Adrenal gland (tissue), 12 donors: Measurements from ENCODE around the gene CORO1C. TPM values are rescaled to one million over a fixed set of nuclear protein-coding genes. Genes with fewer than 3 reads are reported as not detected.

ENCODE experiments used
- DNase-seq, 7 donors: peaks; one replicate each; pipeline ENCODE4 v3.0.0-alpha.2; 2019 to 2020
- H3K27ac ChIP-seq, 5 donors: fragments of 200-600 bp; sonication (generic) in 4 of 5; 1 replicate in 3 of 5; 2 replicates in 2 of 5; pipeline versions ENCODE4 v1.5.1 to v1.8.0; 2016 to 2020; ENCODE audit warnings: mild to moderate bottlenecking in 1 of 5
- H3K27me3 ChIP-seq: fragments of 200-600 bp; 2 replicates; pipeline ENCODE4 v1.8.0; 2021
- H3K36me3 ChIP-seq, 2 donors: fragments of 200-600 bp; replicated peaks in 1 of 2; 1 replicate in 1 of 2; 2 replicates in 1 of 2; pipeline versions ENCODE4 v1.5.1 to v1.8.0; 2018 to 2022
- H3K4me1 ChIP-seq, 2 donors: fragments of 200-600 bp; replicated peaks in 1 of 2; 1 replicate in 1 of 2; 2 replicates in 1 of 2; pipeline versions ENCODE4 v1.5.1 to v1.8.0; 2018 to 2021
- H3K4me3 ChIP-seq, 4 donors: fragments of 200-600 bp; sonication (generic) in 3 of 4; one replicate each; pipeline ENCODE4 v1.5.1; 2016 to 2018
- H3K9me3 ChIP-seq, 3 donors: fragments of 200-600 bp; sonication (generic) in 1 of 3; replicated peaks in 1 of 3; 1 replicate in 2 of 3; 2 replicates in 1 of 3; pipeline versions ENCODE4 v1.5.1 to v1.8.0; 2016 to 2021
- POLR2A ChIP-seq, 2 donors: fragments of 450-650 bp; IDR thresholded peaks; one replicate each; pipeline ENCODE4 v1.6.1; 2017; ENCODE audit warnings: antibody characterized with exemption in 2 of 2, mild to moderate bottlenecking in 2 of 2, moderate library complexity in 1 of 2
- WGBS, 4 donors: extraction: QIAGEN DNeasy Blood & Tissue Kit in 2 of 4; methylation state at CpG; one replicate each; pipeline versions ENCODE4 v1.1.5 to v1.1.7; 2013 to 2017; 5-methylcytosine and 5-hydroxymethylcytosine counted together
- intact Hi-C, 2 donors: fragments of 100-400 bp; cut with DNase I; formaldehyde crosslinking; loops; one replicate each; pipeline versions ENCODE4 v1.14.1 to v1.15.0; 2022 to 2023
- polyA plus RNA-seq, 3 donors: library from polyadenylated mRNA; stranded (reverse); fragments of 200-250 nt in 2 of 3; fragments of 350-450 nt in 1 of 3; fragmentation: Illumina TruSeq in 1 of 3; extraction: RNeasy Lipid Tissue Mini Kit (QIAGEN cat#74804) in 1 of 3; gene quantifications; one replicate each; pipeline ENCODE4 v1.2.3, GENCODE V29; 2013 to 2014
- total RNA-seq, 9 donors: library from RNA; depleted of rRNA in 4 of 9; stranded (reverse); fragments of >200 nt in 4 of 9; fragments of 120-200 nt in 1 of 9; fragmentation: NEBNext Ultra II Directional in 1 of 9; extraction: Animal tissue kit (Norgen Biotek cat#: 25700) in 1 of 9; gene quantifications; one replicate each; pipeline versions ENCODE4 v1.1.0 to v1.2.4, GENCODE V29; 2013 to 2023
- TF ChIP-seq, protein P1 (sequence below), 6 experiments: fragments of 450-650 bp in 4 of 6; fragments of 200-600 bp in 2 of 6; sonication (generic) in 1 of 6; IDR thresholded peaks; 1 replicate in 5 of 6; 2 replicates in 1 of 6; pipeline versions ENCODE4 v1.5.1 to v1.8.0; 2016 to 2021; ENCODE audit warnings: antibody characterized with exemption in 6 of 6, mild to moderate bottlenecking in 2 of 6, moderate library complexity in 1 of 6
- donor health status: healthy with polysubstance abuse.
- donor health status: Bipolar disorder and iron deficiency.
- donor health status: DM: yes; HTN: yes; CAD: no.
- donor health status: DM: no; HTN: no; CAD: no.
- donor health status: DM: no; HTN: no; CAD: no.
- donor health status: DM: yes; HTN: yes; CAD: no.

CORO1C gene
- total and polyA plus RNA-seq, 12 donors, result 17.4 to 124 (median 71.4) TPM

DNA sequence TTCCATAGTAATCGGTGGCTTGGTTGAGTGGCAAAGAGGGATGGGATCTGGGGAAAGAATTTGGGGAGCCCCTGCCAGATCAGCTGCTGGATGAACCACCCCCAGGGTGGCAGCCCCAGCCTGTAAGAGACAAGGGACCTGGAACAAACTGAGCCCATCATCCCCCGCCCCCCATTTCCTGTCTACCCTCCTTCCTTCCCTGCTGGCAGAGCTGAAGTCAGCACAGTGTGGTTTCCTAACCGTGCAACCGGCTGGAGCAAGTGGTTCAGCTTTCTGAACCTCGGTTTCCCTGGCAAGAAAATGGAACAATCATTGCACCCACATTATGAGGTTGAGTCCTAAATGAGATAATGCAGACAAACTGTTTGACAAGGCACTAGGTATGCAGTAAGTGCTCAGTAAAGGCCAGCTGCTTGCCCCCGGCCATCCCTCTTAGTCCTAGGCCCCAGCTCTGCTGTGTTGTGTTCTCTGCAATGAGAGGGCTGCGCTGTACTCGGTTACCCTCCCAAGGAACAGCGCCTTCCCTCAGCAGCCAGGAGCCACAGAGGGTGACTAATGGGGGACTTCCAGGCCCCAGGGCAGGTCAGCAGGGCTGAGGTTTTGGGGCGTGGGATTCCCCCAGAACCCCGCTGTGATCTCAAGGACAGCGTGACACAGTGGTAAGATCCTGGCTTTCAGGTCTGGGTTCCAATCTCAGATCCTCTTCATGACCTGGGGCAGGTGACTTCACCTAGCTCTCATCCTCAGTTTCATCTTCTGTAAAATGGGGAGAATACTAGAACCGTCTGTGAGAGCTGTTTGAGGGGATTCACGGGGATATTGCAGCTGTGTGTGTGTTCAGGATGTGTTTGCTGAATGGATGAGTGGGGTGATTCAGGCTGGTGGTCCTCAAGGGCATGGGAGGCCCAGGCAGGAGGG lies 114.1 kb downstream of the CORO1C start:
- Histone ChIP-seq H3K4me3 (no peak overlapping the region), H3K27me3 (no peaks in the 10 kb centered on the region), H3K9me3 (no peaks in the 10 kb centered on the region), H3K36me3 (no peaks in the 10 kb centered on the region), H3K27ac (peak overlapping the region in 2 of 5 donors; percentile 14 to 70), H3K4me1 (peaks cover 5 to 32% of the 10 kb centered on the region in 2 donors)
- 62 to 71% (median 68%) methylated on average over 7 to 14 of the region's 14 CpGs for WGBS, 4 donors
- DNase-seq, result peak in 3 of 7 donors; percentile 43 to 69 (median 48)
- intact Hi-C loops, result loop anchor here (5.0 to 10.0 kb wide), 2 partner anchors 50 to 102 kb away; partner anchors contain the start of gene FICD (in 1 of the 2)
- TF ChIP-seq, protein P1, sequence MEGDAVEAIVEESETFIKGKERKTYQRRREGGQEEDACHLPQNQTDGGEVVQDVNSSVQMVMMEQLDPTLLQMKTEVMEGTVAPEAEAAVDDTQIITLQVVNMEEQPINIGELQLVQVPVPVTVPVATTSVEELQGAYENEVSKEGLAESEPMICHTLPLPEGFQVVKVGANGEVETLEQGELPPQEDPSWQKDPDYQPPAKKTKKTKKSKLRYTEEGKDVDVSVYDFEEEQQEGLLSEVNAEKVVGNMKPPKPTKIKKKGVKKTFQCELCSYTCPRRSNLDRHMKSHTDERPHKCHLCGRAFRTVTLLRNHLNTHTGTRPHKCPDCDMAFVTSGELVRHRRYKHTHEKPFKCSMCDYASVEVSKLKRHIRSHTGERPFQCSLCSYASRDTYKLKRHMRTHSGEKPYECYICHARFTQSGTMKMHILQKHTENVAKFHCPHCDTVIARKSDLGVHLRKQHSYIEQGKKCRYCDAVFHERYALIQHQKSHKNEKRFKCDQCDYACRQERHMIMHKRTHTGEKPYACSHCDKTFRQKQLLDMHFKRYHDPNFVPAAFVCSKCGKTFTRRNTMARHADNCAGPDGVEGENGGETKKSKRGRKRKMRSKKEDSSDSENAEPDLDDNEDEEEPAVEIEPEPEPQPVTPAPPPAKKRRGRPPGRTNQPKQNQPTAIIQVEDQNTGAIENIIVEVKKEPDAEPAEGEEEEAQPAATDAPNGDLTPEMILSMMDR (IDR thresholded peaks at IDR 0.05), result no peak
- no peak for TF ChIP-seq POLR2A (IDR thresholded peaks at IDR 0.05)

DNA sequence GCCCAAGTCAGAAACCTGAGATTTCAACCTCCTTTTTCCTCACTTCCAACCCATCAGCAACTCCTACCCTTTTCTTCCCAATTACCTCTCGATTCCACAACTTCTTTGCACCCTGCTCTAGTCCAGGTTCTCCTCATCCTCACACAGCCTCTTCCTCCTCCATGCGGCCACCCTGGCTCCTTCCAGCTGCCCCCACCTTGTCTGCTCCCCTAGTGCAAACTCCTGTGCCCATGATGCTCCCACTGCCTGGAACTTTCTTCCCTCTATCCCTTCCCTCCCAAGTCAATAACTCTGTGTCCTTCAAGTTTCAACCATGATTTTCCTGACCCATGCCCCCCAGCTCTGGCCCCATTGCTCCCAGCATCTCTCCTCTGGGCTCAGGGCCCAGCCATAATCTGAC lies 115.0 kb downstream of the CORO1C start:
- H3K27me3 ChIP-seq, result no peaks in the 10 kb centered on the region
- no peak for DNase-seq
- no peaks in the 10 kb centered on the region for H3K36me3 ChIP-seq
- H3K4me1 ChIP-seq, result peaks cover 5 to 38% of the 10 kb centered on the region in 2 donors
- WGBS, 4 donors, result 91 to 97% (median 93%) methylated on average over 2 of the region's 2 CpGs
- no peak for TF ChIP-seq POLR2A (IDR thresholded peaks at IDR 0.05)
- TF ChIP-seq, protein P1 (IDR thresholded peaks at IDR 0.05), result no peak
- peak overlapping the region in 1 of 5 donors; percentile 70 for H3K27ac ChIP-seq
- intact Hi-C loops, result loop anchor here (5.0 to 10.0 kb wide), 2 partner anchors 49 to 102 kb away; partner anchors contain the start of gene FICD (in 1 of the 2)
- H3K4me3 ChIP-seq, result no peak overlapping the region
- H3K9me3 ChIP-seq, result no peaks in the 10 kb centered on the region

DNA sequence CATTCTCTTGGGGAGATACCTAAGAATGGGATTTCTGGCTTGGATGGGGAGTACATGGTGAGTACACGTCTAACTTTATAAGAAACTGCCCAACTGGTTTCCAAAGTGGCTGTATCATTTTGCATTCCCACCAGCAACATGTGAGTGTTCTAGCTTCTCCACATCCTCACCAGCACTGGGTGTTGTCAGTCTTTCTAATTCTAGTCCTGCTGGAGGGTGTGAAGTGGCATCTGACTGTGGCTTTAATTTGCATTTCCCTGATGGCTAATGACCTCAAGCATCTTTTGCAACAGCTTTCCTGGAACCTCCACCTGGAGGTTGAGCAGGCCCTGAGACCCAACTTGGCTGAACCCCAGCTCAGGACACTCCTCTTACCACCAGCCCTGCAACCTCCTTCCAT lies 115.4 kb downstream of the CORO1C start:
- Histone ChIP-seq H3K27me3 (no peaks in the 10 kb centered on the region), H3K4me3 (no peak overlapping the region), H3K36me3 (no peaks in the 10 kb centered on the region), H3K9me3 (no peaks in the 10 kb centered on the region), H3K4me1 (peaks cover 5 to 38% of the 10 kb centered on the region in 2 donors), H3K27ac (no peak overlapping the region)
- DNase-seq, result no peak
- intact Hi-C loops, result loop anchor here (5.0 to 10.0 kb wide), 2 partner anchors 49 to 101 kb away; partner anchors contain the start of gene FICD (in 1 of the 2)
- TF ChIP-seq POLR2A (IDR thresholded peaks at IDR 0.05), result no peak
- TF ChIP-seq, protein P1 (IDR thresholded peaks at IDR 0.05), result no peak
- WGBS, 4 donors, result 88 to 96% (median 90%) methylated on average over 1 of the region's 1 CpG

DNA sequence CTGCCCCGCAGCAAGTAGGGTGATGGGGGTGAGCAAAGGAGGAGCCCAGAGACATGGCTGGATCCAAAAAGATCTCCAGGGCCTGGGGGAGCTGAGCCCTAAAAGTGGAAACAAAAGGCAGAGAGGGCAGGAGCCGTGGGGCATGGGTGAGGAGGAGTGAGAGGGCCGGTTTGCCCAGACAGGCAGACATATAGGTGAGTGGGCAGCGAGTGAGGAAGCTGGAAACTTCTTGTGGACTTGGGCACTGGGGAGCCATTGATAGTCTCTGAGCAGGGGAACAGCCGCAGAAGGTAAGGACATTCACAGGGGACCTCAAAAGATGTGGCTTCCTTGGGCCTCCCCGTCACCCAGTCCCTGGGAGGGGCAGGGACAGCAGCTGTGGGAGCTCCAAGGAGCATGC lies 116.7 kb downstream of the CORO1C start:
- intact Hi-C loops, result loop anchor here (5.0 to 10.0 kb wide), 2 partner anchors 47 to 100 kb away; partner anchors contain the start of gene FICD (in 1 of the 2)
- no peak for DNase-seq
- H3K4me3 ChIP-seq, result no peak overlapping the region
- TF ChIP-seq POLR2A (IDR thresholded peaks at IDR 0.05), result no peak
- TF ChIP-seq, protein P1 (IDR thresholded peaks at IDR 0.05), result no peak
- no peaks in the 10 kb centered on the region for H3K36me3 ChIP-seq
- no peaks in the 10 kb centered on the region for H3K9me3 ChIP-seq
- WGBS, 4 donors, result 93 to 98% (median 95%) methylated on average over 5 to 6 of the region's 6 CpGs
- H3K27me3 ChIP-seq, result no peaks in the 10 kb centered on the region
- H3K27ac ChIP-seq, result no peak overlapping the region
- peaks cover 5 to 38% of the 10 kb centered on the region in 2 donors for H3K4me1 ChIP-seq
